GM10248 (cell line): ENCODE data around the gene PIGA.
A peak's percentile ranks its signal among the peaks of the same experiment; 100 is the strongest.

Experiments used
- CTCF ChIA-PET: fragments of 300-600 bp; sonication (Branson Sonifier 250); formaldehyde crosslinking; extraction: SDS; loops from one replicate; lab custom pipeline; 2021; ENCODE audit warnings: antibody characterized with exemption; lab: Yijun Ruan, JAX
- POLR2A ChIA-PET: fragments of 350-650 bp; sonication (Branson Sonifier 250); formaldehyde crosslinking; extraction: SDS; loops from one replicate; lab custom pipeline; 2020; ENCODE audit warnings: antibody characterized with exemption; lab: Yijun Ruan, JAX
- DNase-seq: peaks from one replicate; pipeline ENCODE4 v3.0.0; 2012; ENCODE audit errors: extremely low spot score
- CTCF ChIP-seq: IDR thresholded peaks from 2 replicates; pipeline ENCODE4 v1.5.1; 2012; ENCODE audit warnings: mild to moderate bottlenecking, low read depth; ENCODE audit errors: extremely low read depth, missing control alignments, control extremely low read depth

Gene PIGA

GRCh38 chrX:15366506-15367352, 31.4 kb upstream of the PIGA start:
- DNase-seq: no peak
- CTCF ChIA-PET: interaction anchor here (1.4 kb wide), 1 partner anchor 17 kb away, joined by 6 read pairs; no protein-coding TSS in a partner anchor
- POLR2A ChIA-PET: interaction anchor here (0.6 kb wide), 1 partner anchor 14 kb away, joined by 3 read pairs; no protein-coding TSS in a partner anchor
- no peak for TF ChIP-seq CTCF

- ChIA-PET POLR2A (no interaction called here), CTCF (interaction anchor here (1.1 to 3.0 kb wide), 4 partner anchors 10 to 110 kb away, joined by 3 to 17 read pairs (median 3); no protein-coding TSS in a partner anchor)
- DNase-seq: no peak
- no peak for TF ChIP-seq CTCF
Observed at GRCh38 chrX:15359701-15360100, 24.4 kb upstream of the PIGA start.

- DNase-seq: no peak
- TF ChIP-seq CTCF: no peak
Observed at GRCh38 chrX:15358533-15358932, 23.2 kb upstream of the PIGA start.

GRCh38 chrX:15356444-15356843, 21.1 kb upstream of the PIGA start:
- no peak for TF ChIP-seq CTCF
- POLR2A ChIA-PET: no interaction called here
- DNase-seq: no peak
- CTCF ChIA-PET: no interaction called here

More at GRCh38 chrX:15358533-15358932, 23.2 kb upstream of the PIGA start:
- CTCF ChIA-PET: interaction anchor here (3.0 kb wide), 1 partner anchor 9 kb away, joined by 17 read pairs; no protein-coding TSS in a partner anchor
- POLR2A ChIA-PET: no interaction called here

- ChIA-PET CTCF (interaction anchor here (0.8 to 6.5 kb wide), 10 partner anchors 8 to 142 kb away, joined by 3 to 124 read pairs (median 5); partner anchors contain the start of gene PIR), POLR2A (no interaction called here)
- no peak for TF ChIP-seq CTCF
- peak; percentile 8 for DNase-seq
Observed at GRCh38 chrX:15350329-15350996, 15.1 kb upstream of the PIGA start.

- CTCF ChIA-PET: interaction anchor here (0.7 to 6.5 kb wide), 13 partner anchors 9 to 1320 kb away, joined by 3 to 124 read pairs (median 5); partner anchors contain the start of genes GEMIN8 and PIR
Observed at GRCh38 chrX:15349046-15349445, 13.7 kb upstream of the PIGA start.

More at GRCh38 chrX:15349046-15349445, 13.7 kb upstream of the PIGA start:
- peak; percentile 23 for DNase-seq
- TF ChIP-seq CTCF: peak; percentile 15
- POLR2A ChIA-PET: no interaction called here
